Neural cell (in vitro differentiated cells): Measurements from ENCODE around the gene PRKAG3.

Experiments
- CTCF ChIP-seq: fragments of 450-650 bp; IDR thresholded peaks from 2 replicates; pipeline ENCODE4 v1.5.1; 2014; ENCODE audit warnings: antibody characterized with exemption, mild to moderate bottlenecking, moderate library complexity; ENCODE audit not compliant: poor library complexity, severe bottlenecking
- EP300 ChIP-seq: fragments of 450-650 bp; conservative IDR thresholded peaks from 2 replicates; pipeline ENCODE4 v1.6.1; 2014; ENCODE audit warnings: antibody characterized with exemption, mild to moderate bottlenecking, moderate library complexity; ENCODE audit not compliant: poor library complexity, severe bottlenecking
- EZH2 ChIP-seq: fragments of 200-600, 300-800 bp; shearing (Covaris generic), sonication (generic); IDR thresholded peaks from 2 replicates; pipeline ENCODE4 v1.6.1; 2014; ENCODE audit warnings: antibody characterized with exemption, low read length, borderline replicate concordance, mild to moderate bottlenecking; ENCODE audit not compliant: insufficient read depth, poor library complexity, severe bottlenecking
- MXI1 ChIP-seq: fragments of 450-650 bp; conservative IDR thresholded peaks from 2 replicates; pipeline ENCODE4 v1.6.1; 2014; ENCODE audit warnings: antibody characterized with exemption, mild to moderate bottlenecking; ENCODE audit not compliant: poor library complexity, severe bottlenecking
- POLR2AphosphoS5 ChIP-seq: IDR thresholded peaks from 2 replicates; pipeline ENCODE4 v1.6.1; 2012
- RAD21 ChIP-seq: fragments of 450-650 bp; conservative IDR thresholded peaks from 2 replicates; pipeline ENCODE4 v1.6.1; 2014; ENCODE audit warnings: antibody characterized with exemption, mild to moderate bottlenecking, moderate library complexity
- TF ChIP-seq, protein P1 (sequence below): IDR thresholded peaks from 2 replicates; pipeline ENCODE4 v1.6.1; 2012; ENCODE audit warnings: borderline replicate concordance

- TF ChIP-seq CTCF: peak; percentile 58
- no peak for TF ChIP-seq MXI1
- TF ChIP-seq EZH2: no peak
- peak; percentile 54 for TF ChIP-seq RAD21
- TF ChIP-seq POLR2AphosphoS5: no peak
- TF ChIP-seq, protein P1, sequence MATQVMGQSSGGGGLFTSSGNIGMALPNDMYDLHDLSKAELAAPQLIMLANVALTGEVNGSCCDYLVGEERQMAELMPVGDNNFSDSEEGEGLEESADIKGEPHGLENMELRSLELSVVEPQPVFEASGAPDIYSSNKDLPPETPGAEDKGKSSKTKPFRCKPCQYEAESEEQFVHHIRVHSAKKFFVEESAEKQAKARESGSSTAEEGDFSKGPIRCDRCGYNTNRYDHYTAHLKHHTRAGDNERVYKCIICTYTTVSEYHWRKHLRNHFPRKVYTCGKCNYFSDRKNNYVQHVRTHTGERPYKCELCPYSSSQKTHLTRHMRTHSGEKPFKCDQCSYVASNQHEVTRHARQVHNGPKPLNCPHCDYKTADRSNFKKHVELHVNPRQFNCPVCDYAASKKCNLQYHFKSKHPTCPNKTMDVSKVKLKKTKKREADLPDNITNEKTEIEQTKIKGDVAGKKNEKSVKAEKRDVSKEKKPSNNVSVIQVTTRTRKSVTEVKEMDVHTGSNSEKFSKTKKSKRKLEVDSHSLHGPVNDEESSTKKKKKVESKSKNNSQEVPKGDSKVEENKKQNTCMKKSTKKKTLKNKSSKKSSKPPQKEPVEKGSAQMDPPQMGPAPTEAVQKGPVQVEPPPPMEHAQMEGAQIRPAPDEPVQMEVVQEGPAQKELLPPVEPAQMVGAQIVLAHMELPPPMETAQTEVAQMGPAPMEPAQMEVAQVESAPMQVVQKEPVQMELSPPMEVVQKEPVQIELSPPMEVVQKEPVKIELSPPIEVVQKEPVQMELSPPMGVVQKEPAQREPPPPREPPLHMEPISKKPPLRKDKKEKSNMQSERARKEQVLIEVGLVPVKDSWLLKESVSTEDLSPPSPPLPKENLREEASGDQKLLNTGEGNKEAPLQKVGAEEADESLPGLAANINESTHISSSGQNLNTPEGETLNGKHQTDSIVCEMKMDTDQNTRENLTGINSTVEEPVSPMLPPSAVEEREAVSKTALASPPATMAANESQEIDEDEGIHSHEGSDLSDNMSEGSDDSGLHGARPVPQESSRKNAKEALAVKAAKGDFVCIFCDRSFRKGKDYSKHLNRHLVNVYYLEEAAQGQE: no peak
- TF ChIP-seq EP300: no peak
Observed at GRCh38 chr2:218852911-218853667, 21.5 kb upstream of the PRKAG3 start.
